Measurements from ENCODE around the gene EHBP1. TPM values are rescaled to one million over a fixed set of nuclear protein-coding genes. Genes with fewer than 3 reads are reported as not detected.

The EHBP1 gene
- total RNA-seq, 4 donors from 2014 or later: 195 to 367 (median 212) TPM

DNA sequence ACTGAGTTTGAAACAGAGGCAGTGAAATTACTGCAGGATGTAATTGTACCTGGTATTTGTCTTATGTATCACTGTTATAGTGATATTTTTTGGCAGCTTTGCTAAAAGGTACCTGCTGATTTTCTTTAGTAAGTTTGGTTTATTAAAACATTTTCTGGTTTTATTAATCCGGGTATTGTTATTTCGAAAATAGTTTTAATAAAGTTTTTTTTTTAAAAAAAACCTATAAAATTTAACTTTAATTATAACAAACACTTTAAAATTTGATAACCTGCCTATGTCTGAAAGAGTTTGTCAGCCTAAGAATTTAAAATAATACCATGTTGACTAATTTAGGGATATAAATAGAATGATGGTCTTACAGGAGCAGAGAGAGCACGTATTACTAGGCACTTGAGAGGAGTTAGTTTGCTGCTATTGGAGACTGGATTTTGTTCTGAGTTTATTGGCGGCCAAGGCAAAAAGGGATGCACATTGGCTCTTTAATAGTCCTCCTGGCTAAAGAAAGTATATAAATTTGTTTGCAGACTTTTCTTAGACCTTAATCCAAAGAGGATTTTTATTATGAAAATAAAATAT, 12.1 kb downstream of the EHBP1 start:
- H3K27me3 ChIP-seq: no peaks in the 10 kb centered on the region
- DNase-seq (ENCODE audit: low spot score in 2 of 2): no peak
- no peak overlapping the region for H3K27ac ChIP-seq
- no peaks in the 10 kb centered on the region for H3K9me3 ChIP-seq
- WGBS, 2 donors: 77 to 84% methylated on average over 4 of the region's 4 CpGs
- TF ChIP-seq, protein P1, sequence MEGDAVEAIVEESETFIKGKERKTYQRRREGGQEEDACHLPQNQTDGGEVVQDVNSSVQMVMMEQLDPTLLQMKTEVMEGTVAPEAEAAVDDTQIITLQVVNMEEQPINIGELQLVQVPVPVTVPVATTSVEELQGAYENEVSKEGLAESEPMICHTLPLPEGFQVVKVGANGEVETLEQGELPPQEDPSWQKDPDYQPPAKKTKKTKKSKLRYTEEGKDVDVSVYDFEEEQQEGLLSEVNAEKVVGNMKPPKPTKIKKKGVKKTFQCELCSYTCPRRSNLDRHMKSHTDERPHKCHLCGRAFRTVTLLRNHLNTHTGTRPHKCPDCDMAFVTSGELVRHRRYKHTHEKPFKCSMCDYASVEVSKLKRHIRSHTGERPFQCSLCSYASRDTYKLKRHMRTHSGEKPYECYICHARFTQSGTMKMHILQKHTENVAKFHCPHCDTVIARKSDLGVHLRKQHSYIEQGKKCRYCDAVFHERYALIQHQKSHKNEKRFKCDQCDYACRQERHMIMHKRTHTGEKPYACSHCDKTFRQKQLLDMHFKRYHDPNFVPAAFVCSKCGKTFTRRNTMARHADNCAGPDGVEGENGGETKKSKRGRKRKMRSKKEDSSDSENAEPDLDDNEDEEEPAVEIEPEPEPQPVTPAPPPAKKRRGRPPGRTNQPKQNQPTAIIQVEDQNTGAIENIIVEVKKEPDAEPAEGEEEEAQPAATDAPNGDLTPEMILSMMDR (IDR thresholded peaks at IDR 0.05): no peak
- TF ChIP-seq POLR2A (IDR thresholded peaks at IDR 0.05) (no peak), EP300 (IDR thresholded peaks at IDR 0.05) (no peak)
- H3K4me1 ChIP-seq: peaks cover 0 to 71% (median 12%) of the 10 kb centered on the region in 4 donors
- H3K4me3 ChIP-seq: no peak overlapping the region
- peaks cover 0 to 29% (median 0%) of the 10 kb centered on the region in 3 donors for H3K36me3 ChIP-seq

DNA sequence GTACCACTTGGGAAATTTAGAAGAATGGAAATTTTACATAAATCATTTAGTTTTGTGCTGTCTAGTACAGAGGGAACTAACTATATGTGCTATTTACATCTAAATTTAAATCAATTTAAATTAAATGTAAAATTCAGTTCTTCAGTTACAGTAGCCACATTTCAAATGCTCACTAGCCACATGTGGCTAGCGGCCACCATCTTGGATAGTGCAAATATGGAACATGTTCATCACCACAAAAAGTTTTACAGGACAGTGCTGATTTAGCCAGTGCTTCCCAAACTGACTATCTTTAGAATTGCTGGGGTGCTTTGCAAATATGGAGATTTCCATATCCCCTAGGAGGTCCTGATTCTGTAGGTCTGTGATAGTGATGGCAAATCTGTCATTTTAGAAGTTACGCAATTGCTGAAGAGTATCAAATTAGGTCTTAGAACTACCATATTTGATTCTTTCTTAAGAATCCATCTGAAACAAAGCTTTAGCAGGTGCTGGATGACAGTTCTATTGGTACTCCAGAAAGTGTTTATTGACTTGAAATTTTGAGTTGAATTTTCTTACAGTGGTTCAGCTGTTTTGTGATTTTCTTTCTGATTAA, 12.8 kb downstream of the EHBP1 start:
- Histone ChIP-seq H3K4me1 (peaks cover 0 to 64% (median 10%) of the 10 kb centered on the region in 4 donors), H3K27me3 (no peaks in the 10 kb centered on the region), H3K9me3 (peaks cover 0 to 6% (median 0%) of the 10 kb centered on the region in 4 donors), H3K36me3 (peaks cover 0 to 33% (median 0%) of the 10 kb centered on the region in 3 donors), H3K4me3 (no peak overlapping the region), H3K27ac (peak overlapping the region in 1 of 4 donors; percentile 25)
- 94 to 95% methylated on average over 2 of the region's 2 CpGs for WGBS, 2 donors
- no peak for TF ChIP-seq POLR2A (IDR thresholded peaks at IDR 0.05)
- no peak for TF ChIP-seq EP300 (IDR thresholded peaks at IDR 0.05)
- TF ChIP-seq, protein P1 (IDR thresholded peaks at IDR 0.05): no peak
- no peak for DNase-seq (ENCODE audit: low spot score in 2 of 2)

- no peaks in the 10 kb centered on the region for H3K27me3 ChIP-seq
- no peak overlapping the region for H3K27ac ChIP-seq
These were observed 14.2 kb downstream of the EHBP1 start for GRCh38 chr2:62719757-62720156.

DNA sequence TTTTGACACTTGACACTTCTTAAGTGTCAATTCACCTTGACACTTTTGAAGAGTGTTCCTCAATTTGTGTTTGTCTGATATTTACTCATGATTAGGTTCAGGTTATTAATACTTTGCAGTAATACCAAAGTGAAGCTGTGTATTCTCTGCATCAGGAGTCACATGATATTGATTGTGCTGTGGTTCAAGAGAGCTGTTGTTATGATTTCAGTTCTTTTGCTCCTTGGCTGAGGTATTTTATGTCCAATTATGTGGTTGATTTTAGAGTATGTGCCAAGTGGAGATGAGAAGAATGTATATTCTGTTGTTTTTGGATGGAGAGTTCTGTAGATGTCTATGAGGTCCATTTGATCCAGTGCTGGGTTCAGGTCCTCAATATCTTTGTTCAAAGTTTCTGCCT, 17.2 kb downstream of the EHBP1 start:
- DNase-seq (ENCODE audit: low spot score in 2 of 2): no peak
- Histone ChIP-seq H3K4me1 (peaks cover 0 to 76% (median 20%) of the 10 kb centered on the region in 4 donors), H3K27me3 (no peaks in the 10 kb centered on the region), H3K27ac (no peak overlapping the region), H3K9me3 (peaks cover 0 to 8% (median 0%) of the 10 kb centered on the region in 4 donors), H3K4me3 (no peak overlapping the region), H3K36me3 (peaks cover 0 to 21% (median 0%) of the 10 kb centered on the region in 3 donors)
- TF ChIP-seq, protein P1 (IDR thresholded peaks at IDR 0.05): no peak

More at GRCh38 chr2:62719757-62720156, 14.2 kb downstream of the EHBP1 start:
- TF ChIP-seq EP300 (IDR thresholded peaks at IDR 0.05): no peak
- no peak for TF ChIP-seq POLR2A (IDR thresholded peaks at IDR 0.05)
- TF ChIP-seq, protein P1 (IDR thresholded peaks at IDR 0.05): no peak
- Histone ChIP-seq H3K4me1 (peaks cover 0 to 64% (median 13%) of the 10 kb centered on the region in 4 donors), H3K4me3 (no peak overlapping the region), H3K36me3 (peaks cover 0 to 24% (median 0%) of the 10 kb centered on the region in 3 donors), H3K9me3 (peaks cover 0 to 8% (median 0%) of the 10 kb centered on the region in 4 donors)
- DNase-seq (ENCODE audit: low spot score in 2 of 2): no peak

DNA sequence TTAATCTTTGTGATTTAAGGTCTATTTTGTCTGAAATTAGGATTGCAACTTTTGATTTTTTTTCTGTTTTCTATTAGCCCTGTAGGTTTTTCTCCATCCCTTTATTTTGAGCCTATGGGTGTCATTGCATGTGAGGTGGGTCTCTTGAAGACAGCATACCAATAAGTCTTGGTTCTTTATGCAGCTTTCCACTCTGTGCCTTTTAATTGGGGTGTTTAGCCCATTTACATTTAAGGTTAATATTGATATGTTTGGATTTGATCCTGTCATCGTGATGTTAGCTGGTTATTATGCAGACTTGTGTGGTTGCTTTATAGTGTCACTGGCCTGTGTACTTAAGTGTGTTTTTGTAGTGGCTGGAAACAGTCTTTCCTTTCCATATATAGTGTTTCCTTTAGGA, 17.7 kb downstream of the EHBP1 start:
- H3K4me3 ChIP-seq: no peak overlapping the region
- H3K4me1 ChIP-seq: peaks cover 0 to 76% (median 20%) of the 10 kb centered on the region in 4 donors
- H3K36me3 ChIP-seq: peaks cover 0 to 21% (median 0%) of the 10 kb centered on the region in 3 donors
- TF ChIP-seq EP300 (IDR thresholded peaks at IDR 0.05) (no peak), POLR2A (IDR thresholded peaks at IDR 0.05) (no peak)
- TF ChIP-seq, protein P1 (IDR thresholded peaks at IDR 0.05): no peak
- 82 to 100% methylated on average over 1 of the region's 1 CpG for WGBS, 2 donors
- no peaks in the 10 kb centered on the region for H3K27me3 ChIP-seq
- peaks cover 0 to 8% (median 0%) of the 10 kb centered on the region in 4 donors for H3K9me3 ChIP-seq
- H3K27ac ChIP-seq: no peak overlapping the region
- DNase-seq (ENCODE audit: low spot score in 2 of 2): no peak
